ENCODE data around the gene TMED1. TPM values are rescaled to one million over a fixed set of nuclear protein-coding genes. Genes with fewer than 3 reads are reported as not detected.

The TMED1 gene
- total and polyA plus RNA-seq, 2 of the 4 experiments (the other 2 are of a cell fraction), result 37.6 to 41.4 TPM

DNA sequence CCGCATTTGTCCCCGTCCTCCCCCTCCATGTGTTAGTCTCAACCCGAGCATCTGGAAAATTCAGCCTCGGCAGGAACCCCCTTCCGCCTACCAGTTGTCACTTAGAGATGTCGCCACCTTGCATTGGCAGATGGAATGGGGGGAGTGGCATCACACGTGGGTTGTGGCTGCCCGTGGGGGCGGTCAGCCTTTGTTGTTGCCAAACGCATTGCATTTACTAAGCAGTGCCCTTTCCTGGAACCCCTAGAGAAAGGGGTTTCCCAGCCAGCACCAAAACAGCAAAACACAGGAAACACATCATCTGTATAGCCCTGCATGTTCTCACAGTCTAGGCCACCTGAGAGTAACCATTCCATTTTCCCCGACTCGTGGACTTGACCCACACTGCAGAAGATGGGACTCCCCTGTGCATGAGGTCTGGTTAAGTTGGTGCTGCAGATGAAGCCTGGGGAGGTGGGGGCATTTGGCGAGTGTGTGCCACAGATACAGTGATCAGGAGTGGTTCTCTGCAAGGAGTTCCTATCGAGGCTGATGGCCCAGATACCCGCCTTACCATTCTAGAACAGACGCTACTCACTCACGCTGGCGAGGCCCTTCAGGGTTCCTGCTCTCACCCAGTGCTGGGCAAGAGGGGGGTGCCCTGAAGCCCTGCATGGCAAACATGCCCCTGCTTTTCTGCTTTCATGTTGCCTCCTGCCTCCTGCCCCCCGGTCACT, 38.3 kb downstream of the TMED1 start:
- no peaks in the 10 kb centered on the region for H3K9me3 ChIP-seq (ENCODE audit: control insufficient read depth, insufficient read depth, low read length)
- TF ChIP-seq, protein P1, sequence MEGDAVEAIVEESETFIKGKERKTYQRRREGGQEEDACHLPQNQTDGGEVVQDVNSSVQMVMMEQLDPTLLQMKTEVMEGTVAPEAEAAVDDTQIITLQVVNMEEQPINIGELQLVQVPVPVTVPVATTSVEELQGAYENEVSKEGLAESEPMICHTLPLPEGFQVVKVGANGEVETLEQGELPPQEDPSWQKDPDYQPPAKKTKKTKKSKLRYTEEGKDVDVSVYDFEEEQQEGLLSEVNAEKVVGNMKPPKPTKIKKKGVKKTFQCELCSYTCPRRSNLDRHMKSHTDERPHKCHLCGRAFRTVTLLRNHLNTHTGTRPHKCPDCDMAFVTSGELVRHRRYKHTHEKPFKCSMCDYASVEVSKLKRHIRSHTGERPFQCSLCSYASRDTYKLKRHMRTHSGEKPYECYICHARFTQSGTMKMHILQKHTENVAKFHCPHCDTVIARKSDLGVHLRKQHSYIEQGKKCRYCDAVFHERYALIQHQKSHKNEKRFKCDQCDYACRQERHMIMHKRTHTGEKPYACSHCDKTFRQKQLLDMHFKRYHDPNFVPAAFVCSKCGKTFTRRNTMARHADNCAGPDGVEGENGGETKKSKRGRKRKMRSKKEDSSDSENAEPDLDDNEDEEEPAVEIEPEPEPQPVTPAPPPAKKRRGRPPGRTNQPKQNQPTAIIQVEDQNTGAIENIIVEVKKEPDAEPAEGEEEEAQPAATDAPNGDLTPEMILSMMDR (conservative IDR thresholded peaks at IDR 0.05; ENCODE audit: low read depth, low read length), result no peak
- TF ChIP-seq SMC3 (IDR thresholded peaks at IDR 0.05; ENCODE audit: low read depth, low read length), result no peak
- no peak for TF ChIP-seq RFX5 (IDR thresholded peaks at IDR 0.05; ENCODE audit: low read depth, low read length)
- no peak for TF ChIP-seq BHLHE40 (IDR thresholded peaks at IDR 0.05; ENCODE audit: low read depth, low read length)
- no peak for TF ChIP-seq POLR2A (IDR thresholded peaks at IDR 0.05; ENCODE audit: low read depth, low read length)
- TF ChIP-seq RAD21 (IDR thresholded peaks at IDR 0.05; ENCODE audit: low read length), result no peak
- TF ChIP-seq MAFK (IDR thresholded peaks at IDR 0.05; ENCODE audit: low read depth, low read length), result no peak
- TF ChIP-seq CEBPB (IDR thresholded peaks at IDR 0.05; ENCODE audit: low read depth, low read length), result no peak
- no peak for TF ChIP-seq RCOR1 (IDR thresholded peaks at IDR 0.05; ENCODE audit: insufficient replicate concordance, low read length)
- TF ChIP-seq MAZ (IDR thresholded peaks at IDR 0.05; ENCODE audit: borderline replicate concordance, low read depth, low read length), result no peak
- no peak for TF ChIP-seq CHD1 (IDR thresholded peaks at IDR 0.05; ENCODE audit: low read depth, low read length)
- TF ChIP-seq MXI1 (IDR thresholded peaks at IDR 0.05; ENCODE audit: borderline replicate concordance, low read depth, low read length), result no peak
- TF ChIP-seq, protein P2, sequence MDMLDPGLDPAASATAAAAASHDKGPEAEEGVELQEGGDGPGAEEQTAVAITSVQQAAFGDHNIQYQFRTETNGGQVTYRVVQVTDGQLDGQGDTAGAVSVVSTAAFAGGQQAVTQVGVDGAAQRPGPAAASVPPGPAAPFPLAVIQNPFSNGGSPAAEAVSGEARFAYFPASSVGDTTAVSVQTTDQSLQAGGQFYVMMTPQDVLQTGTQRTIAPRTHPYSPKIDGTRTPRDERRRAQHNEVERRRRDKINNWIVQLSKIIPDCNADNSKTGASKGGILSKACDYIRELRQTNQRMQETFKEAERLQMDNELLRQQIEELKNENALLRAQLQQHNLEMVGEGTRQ (IDR thresholded peaks at IDR 0.05; ENCODE audit: low read depth, low read length), result no peak
- TF ChIP-seq FOS (IDR thresholded peaks at IDR 0.05; ENCODE audit: low read depth, low read length), result no peak
- no peak for TF ChIP-seq ELK1 (IDR thresholded peaks at IDR 0.05; ENCODE audit: borderline replicate concordance, low read depth, low read length)
- H3K56ac ChIP-seq (ENCODE audit: extremely low read depth, insufficient read depth, low read length), result no peak overlapping the region
- no peaks in the 10 kb centered on the region for H3K27me3 ChIP-seq (ENCODE audit: control insufficient read depth, insufficient read depth, low read length)
- in situ Hi-C loops (cut with MboI; ENCODE audit: low sequenced_read_pairs) (no loop called here), dilution Hi-C loops (cut with HindIII; ENCODE audit: low sequenced_read_pairs, unreplicated experiment) (no loop called here), intact Hi-C loops (cut with micrococcal nuclease) (no loop called here)
- CTCF ChIA-PET, result no interaction called here
- no peak overlapping the region for H2AFZ ChIP-seq (replicated peaks; ENCODE audit: low read length, poor library complexity)
- H2AK5ac ChIP-seq (ENCODE audit: low read depth, low read length), result no peak overlapping the region
- ATAC-seq (ENCODE audit: low read depth) (no peak), DNase-seq (no peak)
- WGBS, 2 experiments (ENCODE audit: extremely low coverage in 2 of 2, insufficient read length in 1 of 2), result 96% methylated on average over 5 of the region's 19 CpGs; no CpG with 5 or more reads in 1 of the 2 experiments
- peaks cover 3 to 34% of the 10 kb centered on the region in 2 experiments; a peak in 2 of 4 replicates for H3K79me1 ChIP-seq (ENCODE audit: low read depth in 1 of 2, low read length in 2 of 2)
- no peak overlapping the region for H2AK9ac ChIP-seq (replicated peaks; ENCODE audit: low read depth, low read length, poor library complexity)
- no peak overlapping the region for H2BK15ac ChIP-seq (ENCODE audit: low read depth, low read length)
- H3K18ac ChIP-seq (ENCODE audit: low read depth, low read length), result no peak overlapping the region
- H4K5ac ChIP-seq (ENCODE audit: low read depth, low read length), result no peak overlapping the region
- no peak overlapping the region for H3K4me2 ChIP-seq (ENCODE audit: low read depth, low read length)
- no TSS peak for BruUV-seq (replicated peaks)
- H3K14ac ChIP-seq (replicated peaks; ENCODE audit: low read depth, low read length), result no peak overlapping the region
- no peaks in the 10 kb centered on the region; the same call in 1 of the 2 replicates for H4K20me1 ChIP-seq (ENCODE audit: insufficient read depth, low read length)
- no peak overlapping the region for H2BK120ac ChIP-seq (ENCODE audit: low read depth, low read length)
- no peaks in the 10 kb centered on the region; the same call in 1 of the 2 replicates for H3K4me1 ChIP-seq (ENCODE audit: control insufficient read depth, insufficient read depth, low read length)
- H2BK5ac ChIP-seq (ENCODE audit: low read depth, low read length, poor library complexity, severe bottlenecking), result no peak overlapping the region
- H4K8ac ChIP-seq (ENCODE audit: low read depth in 2 of 2, low read length in 2 of 2), result no peak overlapping the region
- no peaks in the 10 kb centered on the region; the same call in 1 of the 2 replicates for H3K9me1 ChIP-seq (ENCODE audit: insufficient read depth, low read length)
- peaks cover 75% of the 10 kb centered on the region for H3K36me3 ChIP-seq (ENCODE audit: control insufficient read depth, insufficient read depth, low read length)
- no peak overlapping the region for H3K4me3 ChIP-seq (ENCODE audit: insufficient read depth, low read depth, low read length)
- no peak overlapping the region for H3K9ac ChIP-seq (ENCODE audit: low read depth, low read length)
- POLR2A ChIA-PET (ENCODE audit: unreplicated experiment), result no interaction called here
- H3K23ac ChIP-seq (ENCODE audit: low read depth, low read length), result no peak overlapping the region
- H3K27ac ChIP-seq (ENCODE audit: insufficient read depth, low read length), result no peak overlapping the region
- no peak overlapping the region for H2BK20ac ChIP-seq (ENCODE audit: low read depth, low read length)
- no peak overlapping the region for H3K4ac ChIP-seq (ENCODE audit: low read depth, low read length)
- no peak overlapping the region for H4K91ac ChIP-seq (ENCODE audit: insufficient read depth, low read depth, low read length)
